Measurements from ENCODE around the gene SAMD8. TPM values are rescaled to one million over a fixed set of nuclear protein-coding genes. Genes with fewer than 3 reads are reported as not detected.
A peak's percentile ranks its signal among the peaks of the same experiment; 100 is the strongest.

Gene SAMD8
- 16.4 and 20.2 TPM in 2 replicates for total RNA-seq (2014; rRNA removed; shearing (Covaris generic))

DNA sequence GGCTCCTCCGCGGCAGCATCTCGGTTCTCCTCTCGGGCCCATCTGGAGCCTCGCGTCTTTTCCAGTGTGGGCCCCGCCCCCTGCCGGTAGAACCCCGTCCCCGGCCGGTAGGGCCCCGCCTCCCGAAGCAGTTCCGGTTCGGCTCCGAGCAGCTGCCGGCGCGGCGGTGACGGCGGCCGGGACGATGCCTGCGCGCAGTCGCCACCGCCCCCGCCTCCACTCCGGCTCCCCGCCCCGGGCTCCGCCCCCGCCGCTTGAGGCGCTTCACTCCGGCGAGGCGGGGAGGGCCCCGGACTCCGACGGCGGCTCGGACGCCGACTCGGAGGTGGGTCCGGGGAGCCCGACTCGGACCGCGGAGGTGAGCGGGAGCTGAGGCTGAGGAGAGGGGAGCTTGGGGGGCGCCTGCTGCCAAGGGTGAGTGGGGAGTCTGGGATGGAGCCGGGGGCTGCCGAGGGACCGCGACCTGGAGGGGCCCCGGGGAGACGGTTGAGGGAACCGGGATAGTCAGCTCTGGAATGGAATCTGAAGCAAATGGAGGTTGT is at the start of gene SAMD8:
SAMD8 (plus strand) TSS at position 292 of the 542 bp plus-strand sequence. CDS start 38,873 bp downstream, outside the sequence.
- DNase-seq, result peak in 1 of 2 experiments; percentile 98
- no peaks in the 10 kb centered on the region for H3K27me3 ChIP-seq
- H3K27ac ChIP-seq, result peak within 1 kb of the TSS; percentile 87
- H3K4me3 ChIP-seq, result peak within 1 kb of the TSS; percentile 74
- H3K4me1 ChIP-seq, result peaks cover 23% of the 10 kb centered on the region
- no peaks in the 10 kb centered on the region for H3K9me3 ChIP-seq (replicated peaks)
- H3K36me3 ChIP-seq, result no peaks in the 10 kb centered on the region

- H3K36me3 ChIP-seq, result no peaks in the 10 kb centered on the region
- H3K27ac ChIP-seq, result no peak overlapping the region
Observed at GRCh38 chr10:75061709-75062505, 49.5 kb upstream of the SAMD8 start.

GRCh38 chr10:75062506-75063299 is 48.8 kb upstream of the SAMD8 start:
- no peaks in the 10 kb centered on the region for H3K9me3 ChIP-seq (replicated peaks)
- no peak for DNase-seq
- H3K27ac ChIP-seq, result no peak overlapping the region

More at GRCh38 chr10:75061709-75062505, 49.5 kb upstream of the SAMD8 start:
- DNase-seq, result no peak
- Histone ChIP-seq H3K9me3 (replicated peaks) (no peaks in the 10 kb centered on the region), H3K4me3 (no peak overlapping the region), H3K27me3 (no peaks in the 10 kb centered on the region), H3K4me1 (no peaks in the 10 kb centered on the region)

GRCh38 chr10:75063461-75064230 is 47.8 kb upstream of the SAMD8 start:
- no peaks in the 10 kb centered on the region for H3K4me1 ChIP-seq
- H3K4me3 ChIP-seq, result no peak overlapping the region
- no peaks in the 10 kb centered on the region for H3K36me3 ChIP-seq
- H3K27ac ChIP-seq, result no peak overlapping the region
- H3K27me3 ChIP-seq, result no peaks in the 10 kb centered on the region
- no peaks in the 10 kb centered on the region for H3K9me3 ChIP-seq (replicated peaks)
- DNase-seq, result no peak

More at GRCh38 chr10:75062506-75063299, 48.8 kb upstream of the SAMD8 start:
- H3K36me3 ChIP-seq, result no peaks in the 10 kb centered on the region
- H3K4me1 ChIP-seq, result no peaks in the 10 kb centered on the region
- no peak overlapping the region for H3K4me3 ChIP-seq
- H3K27me3 ChIP-seq, result no peaks in the 10 kb centered on the region

- Histone ChIP-seq H3K4me1 (no peaks in the 10 kb centered on the region), H3K4me3 (no peak overlapping the region), H3K36me3 (no peaks in the 10 kb centered on the region), H3K27ac (no peak overlapping the region), H3K9me3 (replicated peaks) (no peaks in the 10 kb centered on the region), H3K27me3 (no peaks in the 10 kb centered on the region)
- DNase-seq, result no peak
Observed at GRCh38 chr10:75065076-75065475, 46.4 kb upstream of the SAMD8 start.

GRCh38 chr10:75066271-75066670 is 45.2 kb upstream of the SAMD8 start:
- Histone ChIP-seq H3K27me3 (no peaks in the 10 kb centered on the region), H3K9me3 (replicated peaks) (no peaks in the 10 kb centered on the region), H3K36me3 (no peaks in the 10 kb centered on the region), H3K27ac (no peak overlapping the region), H3K4me1 (no peaks in the 10 kb centered on the region), H3K4me3 (no peak overlapping the region)
- no peak for DNase-seq

GRCh38 chr10:75067272-75067671 is 44.2 kb upstream of the SAMD8 start:
- H3K27ac ChIP-seq, result no peak overlapping the region
- no peak for DNase-seq
- no peaks in the 10 kb centered on the region for H3K27me3 ChIP-seq
- no peaks in the 10 kb centered on the region for H3K36me3 ChIP-seq
- no peaks in the 10 kb centered on the region for H3K4me1 ChIP-seq
- no peaks in the 10 kb centered on the region for H3K9me3 ChIP-seq (replicated peaks)
- H3K4me3 ChIP-seq, result no peak overlapping the region

- Histone ChIP-seq H3K4me3 (no peak overlapping the region), H3K27ac (no peak overlapping the region), H3K4me1 (no peaks in the 10 kb centered on the region), H3K36me3 (no peaks in the 10 kb centered on the region), H3K27me3 (no peaks in the 10 kb centered on the region), H3K9me3 (replicated peaks) (no peaks in the 10 kb centered on the region)
- no peak for DNase-seq
Observed at GRCh38 chr10:75068523-75068922, 42.9 kb upstream of the SAMD8 start.

- Histone ChIP-seq H3K36me3 (no peaks in the 10 kb centered on the region), H3K27ac (no peak overlapping the region)
- no peak for DNase-seq
Observed at GRCh38 chr10:75070476-75070875, 41.0 kb upstream of the SAMD8 start.

GRCh38 chr10:75070961-75071428 is 40.5 kb upstream of the SAMD8 start:
- H3K4me3 ChIP-seq, result no peak overlapping the region
- no peaks in the 10 kb centered on the region for H3K9me3 ChIP-seq (replicated peaks)
- peak; percentile 33 to 45 for DNase-seq
- H3K36me3 ChIP-seq, result no peaks in the 10 kb centered on the region
- H3K27ac ChIP-seq, result no peak overlapping the region
- H3K27me3 ChIP-seq, result no peaks in the 10 kb centered on the region
- no peaks in the 10 kb centered on the region for H3K4me1 ChIP-seq

More at GRCh38 chr10:75070476-75070875, 41.0 kb upstream of the SAMD8 start:
- Histone ChIP-seq H3K9me3 (replicated peaks) (no peaks in the 10 kb centered on the region), H3K4me1 (no peaks in the 10 kb centered on the region), H3K4me3 (no peak overlapping the region), H3K27me3 (no peaks in the 10 kb centered on the region)

DNA sequence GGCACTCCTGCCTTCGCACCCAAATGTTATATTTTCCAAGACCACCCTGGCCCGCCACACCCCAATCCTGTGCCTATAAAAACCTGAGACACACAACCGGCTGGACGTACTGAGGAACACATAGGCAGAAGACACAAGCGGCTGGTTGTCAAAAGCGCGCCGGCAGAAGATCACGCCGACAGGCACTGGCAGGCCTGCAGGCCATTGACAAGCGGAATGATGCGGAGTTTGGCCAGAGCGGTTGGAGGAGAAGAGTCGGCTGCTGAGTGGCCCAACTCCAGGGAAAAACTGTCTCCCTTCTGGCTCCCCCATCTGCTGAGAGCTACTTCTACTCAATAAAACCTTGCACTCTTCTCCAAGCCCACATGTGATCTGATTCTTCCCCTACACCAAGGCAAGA is 39.7 kb upstream of the SAMD8 start:
- Histone ChIP-seq H3K4me1 (no peaks in the 10 kb centered on the region), H3K4me3 (no peak overlapping the region), H3K9me3 (replicated peaks) (no peaks in the 10 kb centered on the region), H3K27me3 (no peaks in the 10 kb centered on the region), H3K27ac (no peak overlapping the region), H3K36me3 (no peaks in the 10 kb centered on the region)
- no peak for DNase-seq

DNA sequence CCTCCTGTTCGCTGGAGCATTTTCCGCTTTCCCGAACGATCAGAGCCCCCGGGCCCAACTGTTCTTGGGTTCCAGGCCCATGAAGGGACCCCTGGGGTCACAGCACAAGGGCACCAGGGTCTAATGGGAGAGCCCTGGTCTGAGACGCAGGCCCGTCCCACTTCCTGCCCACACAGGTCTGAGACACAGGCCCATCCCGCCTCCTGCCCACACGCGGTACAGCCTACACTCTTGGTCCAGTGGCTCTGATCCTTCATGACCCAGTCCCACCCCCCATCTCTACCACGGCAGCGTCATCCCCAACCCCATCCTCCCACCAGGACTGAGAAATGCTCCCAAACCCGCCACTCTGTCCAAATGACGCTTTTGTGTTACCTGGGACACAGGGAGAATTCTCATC is 38.7 kb upstream of the SAMD8 start:
- no peak for DNase-seq

DNA sequence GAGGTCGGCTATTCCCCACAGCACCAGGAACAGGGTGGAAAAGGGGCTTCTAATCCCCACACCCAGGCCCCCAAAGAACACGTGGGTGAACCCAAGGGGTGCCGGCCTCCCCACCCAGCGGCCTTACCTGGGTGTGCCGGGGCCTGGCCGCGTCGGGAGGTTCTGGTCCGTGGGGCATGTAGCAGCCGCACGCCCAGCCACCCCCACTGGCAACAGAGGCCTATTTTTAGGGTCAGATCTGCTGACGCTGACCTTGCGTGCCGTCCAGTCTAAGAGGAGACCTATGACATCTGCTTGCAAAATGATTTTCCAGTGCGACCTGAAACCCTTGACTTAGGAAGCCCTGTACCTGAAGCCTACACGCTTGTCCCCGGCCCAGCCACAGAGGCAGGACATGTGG is 38.0 kb upstream of the SAMD8 start:
- no peak overlapping the region for H3K27ac ChIP-seq
- H3K27me3 ChIP-seq, result no peaks in the 10 kb centered on the region
- no peaks in the 10 kb centered on the region for H3K36me3 ChIP-seq
- DNase-seq, result no peak
- no peak overlapping the region for H3K4me3 ChIP-seq
- H3K4me1 ChIP-seq, result no peaks in the 10 kb centered on the region
- no peaks in the 10 kb centered on the region for H3K9me3 ChIP-seq (replicated peaks)

More for the DNA sequence above, 38.7 kb upstream of the SAMD8 start:
- Histone ChIP-seq H3K27ac (no peak overlapping the region), H3K27me3 (no peaks in the 10 kb centered on the region), H3K4me1 (no peaks in the 10 kb centered on the region), H3K9me3 (replicated peaks) (no peaks in the 10 kb centered on the region), H3K36me3 (no peaks in the 10 kb centered on the region), H3K4me3 (no peak overlapping the region)

DNA sequence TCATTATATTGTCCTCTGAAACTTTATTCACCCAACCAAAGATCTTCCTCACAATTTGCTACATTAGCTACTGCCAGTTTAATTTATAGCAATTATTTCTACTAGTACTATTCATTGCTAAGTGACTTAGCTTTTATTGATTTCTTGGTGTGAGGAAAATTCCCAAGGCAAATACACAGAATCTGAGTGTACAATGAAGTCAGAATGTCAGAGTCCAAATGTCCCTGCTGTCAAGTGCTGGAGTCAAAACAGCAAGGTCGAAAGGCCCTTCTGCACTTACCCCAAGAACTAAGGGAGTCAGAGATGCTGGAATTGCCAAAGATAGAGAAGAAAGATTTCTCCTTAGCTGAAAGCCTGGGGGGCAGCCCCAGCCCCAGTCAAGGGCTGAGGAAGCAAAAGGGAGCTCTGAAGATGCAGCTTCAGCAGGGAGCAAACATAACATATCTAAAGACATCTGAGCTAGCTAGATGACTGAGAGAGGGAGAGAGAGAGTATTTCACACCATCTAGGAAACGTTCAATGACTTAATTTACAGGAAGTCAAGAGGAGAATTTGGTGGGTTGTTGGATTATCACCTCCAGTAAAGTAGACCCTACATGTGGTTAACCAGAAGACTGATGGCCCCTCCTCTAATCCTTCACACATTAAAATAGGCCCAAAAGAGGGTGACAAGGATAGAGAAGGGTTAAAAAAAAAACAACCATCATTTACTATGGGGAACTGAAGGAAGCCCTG is 36.6 kb upstream of the SAMD8 start:
- Histone ChIP-seq H3K27me3 (no peaks in the 10 kb centered on the region), H3K27ac (no peak overlapping the region), H3K36me3 (no peaks in the 10 kb centered on the region), H3K4me1 (peaks cover 3% of the 10 kb centered on the region; the same call in 1 of the 2 replicates), H3K9me3 (replicated peaks) (no peaks in the 10 kb centered on the region), H3K4me3 (no peak overlapping the region)
- DNase-seq, result no peak

All from SJCRH30 (cell line).